GM23248 (cell line): ENCODE data around the gene MBOAT1. TPM values are rescaled to one million over a fixed set of nuclear protein-coding genes. Genes with fewer than 3 reads are reported as not detected.
"Not testable (repeated sequence)": the region's sequence is repeated elsewhere in the genome, so short reads cannot be mapped to it uniquely, and the experiment has no call there.

Experiments
- DNase-seq: peaks from one replicate; pipeline ENCODE4 v3.0.0-alpha.2; 2015
- H2AFZ ChIP-seq: fragments of 200-600 bp; sonication (generic); 2 replicates; pipeline ENCODE4 v1.6.1; 2016; ENCODE audit warnings: antibody characterized with exemption
- H3F3A ChIP-seq: fragments of 200-600 bp; sonication (generic); 2 replicates; pipeline ENCODE4 v1.6.1; 2016; ENCODE audit warnings: mild to moderate bottlenecking, antibody characterized with exemption, mixed run types; ENCODE audit not compliant: insufficient read depth
- H3K27ac ChIP-seq: fragments of 200-600 bp; sonication (generic); 2 replicates; pipeline ENCODE4 v1.5.1; 2016; ENCODE audit warnings: mild to moderate bottlenecking
- H3K27me3 ChIP-seq: fragments of 200-600 bp; sonication (generic); replicated peaks from 2 replicates; pipeline ENCODE4 v1.6.1; 2016; ENCODE audit warnings: mild to moderate bottlenecking; ENCODE audit not compliant: insufficient read depth
- H3K36me3 ChIP-seq: fragments of 200-600 bp; sonication (generic); 2 replicates; pipeline ENCODE4 v1.6.1; 2016; ENCODE audit warnings: low read depth, mild to moderate bottlenecking
- H3K4me1 ChIP-seq: fragments of 200-600 bp; sonication (generic); 2 replicates; pipeline ENCODE4 v1.6.1; 2016; ENCODE audit warnings: mild to moderate bottlenecking; ENCODE audit not compliant: insufficient read depth
- H3K4me2 ChIP-seq: fragments of 200-600 bp; sonication (generic); one replicate; pipeline ENCODE4 v1.6.1; 2016; ENCODE audit warnings: mild to moderate bottlenecking; ENCODE audit not compliant: unreplicated experiment
- H3K4me3 ChIP-seq: fragments of 200-600 bp; sonication (generic); 2 replicates; pipeline ENCODE4 v1.5.1; 2016; ENCODE audit warnings: mild to moderate bottlenecking
- H3K79me2 ChIP-seq: fragments of 200-600 bp; sonication (generic); 2 replicates; pipeline ENCODE4 v1.6.1; 2016; ENCODE audit warnings: mild to moderate bottlenecking; ENCODE audit not compliant: insufficient read depth
- H3K9ac ChIP-seq: fragments of 200-600 bp; sonication (generic); 2 replicates; pipeline ENCODE4 v1.6.1; 2016; ENCODE audit warnings: mild to moderate bottlenecking
- H3K9me2 ChIP-seq: fragments of 200-600 bp; sonication (generic); 2 replicates; pipeline ENCODE4 v1.6.1; 2016; ENCODE audit warnings: mixed run types, mild to moderate bottlenecking, moderate library complexity; ENCODE audit not compliant: insufficient read depth
- H3K9me3 ChIP-seq: fragments of 200-600 bp; sonication (generic); one replicate; pipeline ENCODE4 v1.6.1; 2017; ENCODE audit warnings: low read depth
- H4K20me1 ChIP-seq: fragments of 200-600 bp; sonication (generic); 2 replicates; pipeline ENCODE4 v1.6.0; 2016; ENCODE audit not compliant: insufficient read depth
- EZH2 ChIP-seq: fragments of 200-600 bp; sonication (generic); IDR thresholded peaks from 2 replicates; pipeline ENCODE4 v1.6.1; 2018; ENCODE audit warnings: antibody characterized with exemption, mild to moderate bottlenecking; ENCODE audit not compliant: insufficient read depth, poor library complexity, severe bottlenecking
- EZH2phosphoT487 ChIP-seq: fragments of 200-600 bp; sonication (generic); IDR thresholded peaks from 2 replicates; pipeline ENCODE4 v1.6.1; 2018; ENCODE audit warnings: antibody characterized with exemption, moderate library complexity, mild to moderate bottlenecking, low read depth; ENCODE audit not compliant: insufficient read depth
- WGBS, 2 experiments: methylation state at CpG; one replicate each; pipeline ENCODE4 v1.1.6; 2015 to 2017; ENCODE audit warnings: low lambda C conversion rate in 2 of 2, low coverage in 1 of 2; ENCODE audit errors: missing lambda C conversion rate in 2 of 2; 5-methylcytosine and 5-hydroxymethylcytosine counted together
- in situ Hi-C: fragments of 300-500 bp; cut with MboI; formaldehyde crosslinking; loops from 2 replicates; pipeline ENCODE4 v1.15.0; 2020
- polyA plus RNA-seq: library from polyadenylated mRNA; unstranded; fragments of >200 nt; fragmentation: Nextera tagmentation; extraction: Ambion mirVana; gene quantifications from 2 replicates; pipeline ENCODE4 v1.2.1, GENCODE V29; 2016
- total RNA-seq: library from RNA; depleted of rRNA; stranded (reverse); fragments of >200 nt; shearing (Covaris generic); gene quantifications from 2 replicates; pipeline ENCODE4 v1.2.3, GENCODE V29; 2014

MBOAT1 gene
- total and polyA plus RNA-seq, 2 experiments from 2014 or later = 1.8 to 4.0 TPM

- in situ Hi-C loops = no loop called here
- H3K4me3 ChIP-seq = no peak overlapping the region
- WGBS, 2 experiments = 79 to 94% methylated on average over 2 of the region's 2 CpGs
- H3F3A ChIP-seq = peaks cover 1% of the 10 kb centered on the region
- no peaks in the 10 kb centered on the region for H3K36me3 ChIP-seq
- no peaks in the 10 kb centered on the region for H4K20me1 ChIP-seq
- H3K9ac ChIP-seq = no peak overlapping the region
- H3K4me2 ChIP-seq = no peak overlapping the region
- TF ChIP-seq EZH2 (no peak), EZH2phosphoT487 (no peak)
- H3K27ac ChIP-seq = no peak overlapping the region
- H3K79me2 ChIP-seq = no peaks in the 10 kb centered on the region
- no peak for DNase-seq
- no peaks in the 10 kb centered on the region for H3K9me3 ChIP-seq
- H2AFZ ChIP-seq = no peak overlapping the region
- H3K4me1 ChIP-seq = peaks cover 3% of the 10 kb centered on the region; the same call in 1 of the 2 replicates
- no peaks in the 10 kb centered on the region for H3K9me2 ChIP-seq
- H3K27me3 ChIP-seq = no peaks in the 10 kb centered on the region
These were observed 57.5 kb downstream of the MBOAT1 start for GRCh38 chr6:20154753-20155152.

GRCh38 chr6:20153194-20153593, 59.1 kb downstream of the MBOAT1 start:
- 93 to 96% methylated on average over 3 of the region's 3 CpGs for WGBS, 2 experiments
- H2AFZ ChIP-seq = no peak overlapping the region
- no peak for DNase-seq
- no peaks in the 10 kb centered on the region for H3K9me3 ChIP-seq
- no peaks in the 10 kb centered on the region for H3K36me3 ChIP-seq
- H3K9me2 ChIP-seq = no peaks in the 10 kb centered on the region
- no peaks in the 10 kb centered on the region for H3K27me3 ChIP-seq
- TF ChIP-seq EZH2 = no peak
- no peak for TF ChIP-seq EZH2phosphoT487
- H3K27ac ChIP-seq = no peak overlapping the region
- H3K4me3 ChIP-seq = no peak overlapping the region
- H4K20me1 ChIP-seq = no peaks in the 10 kb centered on the region
- H3K4me2 ChIP-seq = no peak overlapping the region
- H3K9ac ChIP-seq = no peak overlapping the region
- H3K79me2 ChIP-seq = no peaks in the 10 kb centered on the region
- no peaks in the 10 kb centered on the region for H3F3A ChIP-seq
- in situ Hi-C loops = no loop called here
- no peaks in the 10 kb centered on the region for H3K4me1 ChIP-seq

- Histone ChIP-seq H3K4me1 (no peaks in the 10 kb centered on the region), H3K9me3 (no peaks in the 10 kb centered on the region), H3K27ac (no peak overlapping the region), H4K20me1 (no peaks in the 10 kb centered on the region), H3K9ac (no peak overlapping the region), H3K9me2 (no peaks in the 10 kb centered on the region), H2AFZ (no peak overlapping the region), H3K27me3 (no peaks in the 10 kb centered on the region), H3F3A (no peaks in the 10 kb centered on the region), H3K4me2 (no peak overlapping the region), H3K79me2 (no peaks in the 10 kb centered on the region), H3K36me3 (no peaks in the 10 kb centered on the region), H3K4me3 (no peak overlapping the region)
- in situ Hi-C loops = no loop called here
- TF ChIP-seq EZH2phosphoT487 (no peak), EZH2 (no peak)
- no peak for DNase-seq
- WGBS, 2 experiments = 91 to 92% methylated on average over 4 of the region's 4 CpGs
These were observed 63.8 kb downstream of the MBOAT1 start for GRCh38 chr6:20148433-20148832.

- no peaks in the 10 kb centered on the region for H3K9me2 ChIP-seq
- no peaks in the 10 kb centered on the region for H3K27me3 ChIP-seq
- no peak overlapping the region for H3K9ac ChIP-seq
- no peaks in the 10 kb centered on the region for H4K20me1 ChIP-seq
- H3K79me2 ChIP-seq = no peaks in the 10 kb centered on the region
- no peak overlapping the region for H3K4me3 ChIP-seq
- DNase-seq = no peak
- H2AFZ ChIP-seq = no peak overlapping the region
- H3K27ac ChIP-seq = no peak overlapping the region
- H3K4me1 ChIP-seq = no peaks in the 10 kb centered on the region
- WGBS, 2 experiments = 96 to 98% methylated on average over 4 of the region's 4 CpGs
- no peak overlapping the region for H3K4me2 ChIP-seq
- no peaks in the 10 kb centered on the region for H3K36me3 ChIP-seq
- H3F3A ChIP-seq = no peaks in the 10 kb centered on the region
- TF ChIP-seq EZH2 (no peak), EZH2phosphoT487 (no peak)
- H3K9me3 ChIP-seq = no peaks in the 10 kb centered on the region
- in situ Hi-C loops = no loop called here
These were observed 64.8 kb downstream of the MBOAT1 start for GRCh38 chr6:20147469-20147868.

- H2AFZ ChIP-seq, H3K79me2 ChIP-seq, H3K27ac ChIP-seq, H3K9ac ChIP-seq, H3K36me3 ChIP-seq, H3K4me3 ChIP-seq, H3K4me2 ChIP-seq, H3K9me3 ChIP-seq, H3K9me2 ChIP-seq, H3K4me1 ChIP-seq, H4K20me1 ChIP-seq, H3F3A ChIP-seq, in situ Hi-C loops, H3K27me3 ChIP-seq, DNase-seq: not testable (repeated sequence)
- 93 to 95% methylated on average over 6 of the region's 6 CpGs for WGBS, 2 experiments
These were observed 65.4 kb downstream of the MBOAT1 start for GRCh38 chr6:20146831-20147230.
